GM13976 (cell line): ENCODE results near the gene NT5C3A.

Experiments used
- DNase-seq: peaks from one replicate; pipeline ENCODE4 v3.0.0; 2012; ENCODE audit warnings: low spot score
- in situ Hi-C: fragments of 300-500 bp; cut with MboI; formaldehyde crosslinking; loops from one replicate; pipeline ENCODE4 v1.12.0; 2022; ENCODE audit warnings: low sequenced_read_pairs, mixed read lengths, inconsistent platforms; ENCODE audit not compliant: unreplicated experiment
- TF ChIP-seq, protein P1 (sequence below): IDR thresholded peaks from 2 replicates; pipeline ENCODE4 v1.5.1; 2012; ENCODE audit warnings: borderline replicate concordance, mild to moderate bottlenecking; ENCODE audit not compliant: insufficient read depth; ENCODE audit errors: extremely low read depth, missing control alignments, control extremely low read depth

The NT5C3A gene

DNA sequence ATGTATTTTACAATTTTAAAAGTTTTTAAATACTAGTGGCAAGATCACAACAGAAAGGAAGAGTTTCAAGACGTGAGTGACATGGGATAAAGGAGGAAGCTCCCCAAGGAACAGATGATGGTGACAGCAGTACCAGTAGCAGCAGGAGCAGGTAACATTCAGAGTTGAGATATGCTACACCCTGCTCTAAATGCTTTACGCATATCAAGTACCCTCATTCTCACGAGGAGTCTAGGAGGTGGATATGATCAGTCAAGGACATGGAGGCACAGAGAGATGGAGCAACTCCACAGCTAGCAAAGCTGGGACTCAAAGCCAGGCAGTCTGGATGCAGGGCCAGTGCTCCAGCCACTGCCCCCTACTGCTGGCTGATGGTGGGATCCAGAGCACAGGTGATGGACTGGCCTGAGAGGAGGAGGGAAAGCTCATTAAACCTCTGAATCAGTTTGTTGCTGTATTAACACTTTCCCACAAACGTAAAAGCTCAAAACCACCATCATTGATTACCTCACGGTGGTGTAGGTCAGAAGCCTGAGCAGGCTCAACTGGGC lies 29.1 kb upstream of the NT5C3A start:
- DNase-seq, result no peak
- TF ChIP-seq, protein P1, sequence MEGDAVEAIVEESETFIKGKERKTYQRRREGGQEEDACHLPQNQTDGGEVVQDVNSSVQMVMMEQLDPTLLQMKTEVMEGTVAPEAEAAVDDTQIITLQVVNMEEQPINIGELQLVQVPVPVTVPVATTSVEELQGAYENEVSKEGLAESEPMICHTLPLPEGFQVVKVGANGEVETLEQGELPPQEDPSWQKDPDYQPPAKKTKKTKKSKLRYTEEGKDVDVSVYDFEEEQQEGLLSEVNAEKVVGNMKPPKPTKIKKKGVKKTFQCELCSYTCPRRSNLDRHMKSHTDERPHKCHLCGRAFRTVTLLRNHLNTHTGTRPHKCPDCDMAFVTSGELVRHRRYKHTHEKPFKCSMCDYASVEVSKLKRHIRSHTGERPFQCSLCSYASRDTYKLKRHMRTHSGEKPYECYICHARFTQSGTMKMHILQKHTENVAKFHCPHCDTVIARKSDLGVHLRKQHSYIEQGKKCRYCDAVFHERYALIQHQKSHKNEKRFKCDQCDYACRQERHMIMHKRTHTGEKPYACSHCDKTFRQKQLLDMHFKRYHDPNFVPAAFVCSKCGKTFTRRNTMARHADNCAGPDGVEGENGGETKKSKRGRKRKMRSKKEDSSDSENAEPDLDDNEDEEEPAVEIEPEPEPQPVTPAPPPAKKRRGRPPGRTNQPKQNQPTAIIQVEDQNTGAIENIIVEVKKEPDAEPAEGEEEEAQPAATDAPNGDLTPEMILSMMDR, result no peak
- in situ Hi-C loops, result no loop called here

DNA sequence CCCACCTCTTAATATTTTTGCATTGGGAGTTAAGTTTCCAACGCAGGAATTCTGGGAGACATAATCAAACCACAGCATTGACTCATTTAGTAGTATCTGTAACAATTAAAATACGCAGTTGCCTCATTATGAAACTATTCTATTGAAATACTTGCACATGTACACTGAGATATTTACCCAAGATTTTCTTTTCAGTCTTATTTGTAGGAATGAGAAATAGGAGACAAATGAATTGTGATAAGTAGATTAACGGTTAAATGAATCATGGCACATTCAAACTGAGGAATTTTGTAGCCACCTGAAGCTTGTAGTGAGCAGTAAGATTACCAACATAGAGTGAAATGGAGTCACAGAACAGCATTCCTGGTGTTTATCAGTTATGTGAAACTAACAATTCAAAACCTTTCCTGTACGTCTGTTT lies 28.5 kb upstream of the NT5C3A start:
- in situ Hi-C loops, result no loop called here
- DNase-seq, result no peak

DNA sequence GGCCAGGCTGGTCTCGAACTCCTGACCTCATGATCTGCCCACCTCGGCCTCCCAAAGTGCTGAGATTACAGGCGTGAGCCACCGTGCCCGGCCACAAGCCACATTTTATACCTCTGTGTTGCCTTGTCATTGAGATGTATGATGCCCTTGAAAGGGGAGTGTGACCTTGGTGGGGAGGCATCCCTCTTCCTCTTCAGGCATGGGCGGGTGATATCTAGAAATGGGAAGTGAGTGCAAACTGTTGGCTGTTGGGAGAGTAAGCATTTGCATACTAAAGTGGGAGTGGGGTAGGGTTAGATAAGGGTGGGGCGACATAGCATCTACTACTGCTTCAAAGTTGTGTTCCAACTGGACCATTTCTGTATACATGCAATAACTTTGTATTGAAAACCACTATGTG lies 26.6 kb upstream of the NT5C3A start:
- TF ChIP-seq, protein P1, result no peak
- in situ Hi-C loops, result no loop called here
- DNase-seq, result no peak

More for the DNA sequence above, 28.5 kb upstream of the NT5C3A start:
- TF ChIP-seq, protein P1, result no peak

DNA sequence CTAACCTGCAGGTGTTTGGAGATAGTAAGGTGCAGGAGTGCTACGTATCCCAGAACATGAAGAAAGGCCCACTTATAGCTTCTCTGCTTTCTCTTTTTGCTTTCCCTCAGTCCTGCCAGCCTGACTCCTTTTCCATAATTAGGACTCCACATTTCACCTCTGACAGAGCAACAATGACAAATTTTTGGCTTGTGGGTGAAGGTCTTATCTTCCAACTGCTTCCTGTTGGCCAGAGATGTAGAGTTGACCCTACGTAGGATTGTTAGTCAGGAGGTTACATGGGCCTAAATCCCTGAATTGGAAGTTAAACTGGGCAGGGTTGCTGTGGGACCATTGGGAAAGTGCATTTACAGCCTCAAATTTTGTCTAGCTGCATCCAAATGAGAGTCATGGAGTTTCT lies 25.3 kb upstream of the NT5C3A start:
- in situ Hi-C loops, result no loop called here
- DNase-seq, result no peak
- TF ChIP-seq, protein P1, result no peak

DNA sequence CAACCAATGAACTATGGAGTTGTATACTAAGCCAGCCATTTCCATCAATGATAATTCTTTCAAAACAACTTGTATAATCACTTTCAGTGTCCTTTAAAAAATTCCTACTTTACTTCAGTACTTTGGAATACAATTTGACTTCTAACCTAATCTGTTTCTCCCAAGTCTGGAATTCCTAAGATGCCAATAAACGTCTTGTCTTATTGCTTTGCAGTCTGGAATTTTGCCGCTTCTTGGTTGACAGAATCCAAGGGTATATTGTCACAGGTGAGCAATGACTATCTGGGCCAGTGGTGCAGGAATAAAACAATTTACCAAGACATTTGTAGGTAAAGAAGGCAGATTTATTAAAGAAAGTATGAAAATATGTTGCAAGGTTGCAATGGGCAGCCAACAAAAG lies 24.8 kb upstream of the NT5C3A start:
- in situ Hi-C loops, result no loop called here
- no peak for DNase-seq
- TF ChIP-seq, protein P1, result no peak

DNA sequence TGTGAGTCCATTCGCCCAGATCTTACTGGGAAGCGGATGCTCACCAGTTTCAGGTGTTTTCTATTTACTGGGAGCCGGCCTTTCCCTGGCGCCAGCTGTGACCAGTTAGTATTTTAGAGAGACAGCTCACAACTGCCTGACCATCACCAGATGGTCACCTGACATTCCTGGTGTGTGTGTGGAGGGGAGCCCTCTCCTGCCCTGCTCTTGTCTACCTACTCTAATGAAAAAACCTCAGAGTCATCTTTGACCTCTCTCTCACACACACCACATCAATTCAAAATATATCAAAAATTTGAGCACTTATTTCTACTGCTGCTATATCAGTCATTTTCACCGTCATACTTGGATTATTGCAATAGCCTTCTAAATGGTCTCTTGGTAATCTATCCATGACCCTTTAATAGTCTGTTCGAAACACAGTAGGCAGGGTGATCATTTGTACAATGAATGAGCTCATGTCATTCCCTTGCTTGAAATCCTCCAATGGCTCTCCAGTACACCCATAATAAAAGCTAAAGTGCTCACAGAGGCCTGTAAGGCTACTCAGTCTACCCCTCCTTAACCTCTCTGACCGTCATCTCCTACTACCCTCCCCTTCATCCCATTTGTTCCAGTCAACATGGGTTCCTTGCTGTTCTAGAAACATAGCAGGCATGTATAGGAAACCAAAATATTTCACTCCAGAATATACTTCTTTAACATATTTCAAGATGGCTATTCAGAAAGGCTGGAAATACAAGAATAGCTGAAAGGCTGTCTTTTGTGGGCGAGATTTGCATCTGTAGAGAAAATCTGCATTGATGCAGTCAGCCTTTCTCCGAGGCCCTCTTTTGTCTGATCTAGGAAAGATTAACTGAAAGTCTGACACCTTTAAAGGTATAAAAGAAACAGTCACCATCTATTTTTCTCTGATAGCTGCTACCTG lies 17.5 kb upstream of the NT5C3A start:
- TF ChIP-seq, protein P1, result no peak
- in situ Hi-C loops, result no loop called here
- DNase-seq, result no peak
